ENCODE results near the gene SULT4A1.

GRCh38 chr22:43800970-43801369, 61.3 kb downstream of the SULT4A1 start:
- TF ChIP-seq CTCF (IDR thresholded peaks at IDR 0.05) (no peak), POLR2A (IDR thresholded peaks at IDR 0.05) (no peak), POLR2AphosphoS5 (IDR thresholded peaks at IDR 0.05) (no peak)
